ENCODE data around the gene ACBD6.

ACBD6 gene

GRCh38 chr1:180312926-180313325 lies 189.5 kb downstream of the ACBD6 start:
- Histone ChIP-seq H3K27ac (ENCODE audit: low read depth, low read length) (no peak overlapping the region), H3K4me3 (ENCODE audit: low read length) (no peak overlapping the region), H3K4me1 (ENCODE audit: control insufficient read depth, low read length) (no peaks in the 10 kb centered on the region), H3K79me2 (ENCODE audit: control insufficient read depth, low read length) (no peaks in the 10 kb centered on the region), H3K36me3 (ENCODE audit: control insufficient read depth, low read length) (peaks cover 3% of the 10 kb centered on the region; the same call in 1 of the 2 replicates), H3K9me3 (ENCODE audit: control insufficient read depth, insufficient read depth, low read length) (no peaks in the 10 kb centered on the region), H4K20me1 (ENCODE audit: control insufficient read depth, insufficient read depth, low read depth, low read length) (no peaks in the 10 kb centered on the region), H3K4me2 (ENCODE audit: low read length) (no peak overlapping the region), H3F3A (ENCODE audit: control insufficient read depth, insufficient read depth) (no peaks in the 10 kb centered on the region), H3K27me3 (ENCODE audit: control insufficient read depth, low read length) (no peaks in the 10 kb centered on the region), H3K9me2 (replicated peaks; ENCODE audit: control insufficient read depth, low read length) (no peaks in the 10 kb centered on the region)
- TF ChIP-seq EZH2phosphoT487 (IDR thresholded peaks at IDR 0.05; ENCODE audit: borderline replicate concordance, low read length) (no peak), CTCF (IDR thresholded peaks at IDR 0.05; ENCODE audit: low read depth, low read length, poor library complexity, severe bottlenecking) (no peak)

DNA sequence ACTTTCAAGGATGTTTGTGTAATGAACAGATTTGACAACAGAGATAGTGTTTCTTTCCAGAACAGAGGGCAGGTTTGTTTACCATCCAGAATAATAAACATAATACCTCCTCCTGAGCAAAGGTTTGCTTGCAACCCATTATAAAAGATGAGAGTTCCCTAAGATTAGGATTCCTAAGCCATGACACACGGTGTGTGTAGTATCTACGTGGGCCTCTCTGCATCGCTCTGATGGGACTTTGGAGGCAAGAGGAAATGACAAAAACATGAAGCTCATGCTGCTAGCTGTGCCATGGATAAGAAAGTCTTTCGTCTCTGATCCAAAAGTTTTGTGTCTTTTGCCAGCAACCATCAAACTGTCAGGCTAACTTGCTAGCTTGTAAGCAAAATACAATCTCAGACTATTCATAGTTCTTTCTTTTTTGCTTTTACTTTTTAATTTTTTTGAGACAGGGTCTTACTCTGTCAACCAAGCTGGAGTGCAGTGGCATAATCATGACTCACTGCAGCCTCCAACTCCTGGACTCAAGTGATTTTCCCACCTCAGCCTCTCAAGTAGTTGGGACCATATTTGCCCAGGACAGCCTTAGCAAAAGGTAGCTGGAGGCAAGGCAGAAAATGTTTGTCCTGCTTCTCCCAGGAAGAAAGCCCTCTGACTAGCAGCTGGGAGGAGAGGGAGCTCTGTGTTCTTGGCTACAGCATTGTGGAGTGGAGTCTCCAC lies 191.2 kb downstream of the ACBD6 start:
- Histone ChIP-seq H3K36me3 (ENCODE audit: control insufficient read depth, low read length) (peaks cover 3% of the 10 kb centered on the region; the same call in 1 of the 2 replicates), H3K9me2 (replicated peaks; ENCODE audit: control insufficient read depth, low read length) (no peaks in the 10 kb centered on the region), H3K79me2 (ENCODE audit: control insufficient read depth, low read length) (no peaks in the 10 kb centered on the region), H3K9me3 (ENCODE audit: control insufficient read depth, insufficient read depth, low read length) (no peaks in the 10 kb centered on the region; the same call in 1 of the 2 replicates), H3K4me3 (ENCODE audit: low read length) (no peak overlapping the region), H3K27me3 (ENCODE audit: control insufficient read depth, low read length) (no peaks in the 10 kb centered on the region), H3K27ac (ENCODE audit: low read depth, low read length) (no peak overlapping the region), H3F3A (ENCODE audit: control insufficient read depth, insufficient read depth) (no peaks in the 10 kb centered on the region), H3K4me1 (ENCODE audit: control insufficient read depth, low read length) (no peaks in the 10 kb centered on the region), H3K4me2 (ENCODE audit: low read length) (no peak overlapping the region), H4K20me1 (ENCODE audit: control insufficient read depth, insufficient read depth, low read depth, low read length) (no peaks in the 10 kb centered on the region)
- TF ChIP-seq EZH2phosphoT487 (IDR thresholded peaks at IDR 0.05; ENCODE audit: borderline replicate concordance, low read length) (no peak), CTCF (IDR thresholded peaks at IDR 0.05; ENCODE audit: low read depth, low read length, poor library complexity, severe bottlenecking) (no peak)

DNA sequence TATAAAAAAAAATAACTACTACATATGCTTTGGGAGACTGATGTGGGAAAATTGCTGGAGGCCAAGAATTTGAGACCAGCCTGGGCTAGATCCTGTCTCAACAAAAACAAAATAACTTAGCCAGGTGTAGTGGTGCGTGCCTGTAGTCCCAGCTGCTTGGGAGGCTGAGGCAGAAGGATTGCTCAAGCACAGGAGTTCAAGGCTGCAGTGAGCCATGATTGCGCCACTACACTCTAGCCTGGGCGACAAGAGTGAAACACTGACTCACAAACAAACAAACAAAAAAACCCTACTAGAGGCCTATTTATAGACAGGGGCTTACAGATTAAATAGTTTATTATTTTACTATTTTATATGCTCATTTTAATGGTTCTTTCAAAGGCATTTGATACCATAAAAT lies 192.3 kb downstream of the ACBD6 start:
- H3K4me2 ChIP-seq (ENCODE audit: low read length): no peak overlapping the region
- H3K79me2 ChIP-seq (ENCODE audit: control insufficient read depth, low read length): no peaks in the 10 kb centered on the region
- no peaks in the 10 kb centered on the region for H4K20me1 ChIP-seq (ENCODE audit: control insufficient read depth, insufficient read depth, low read depth, low read length)
- no peak overlapping the region for H3K27ac ChIP-seq (ENCODE audit: low read depth, low read length)
- no peaks in the 10 kb centered on the region for H3K4me1 ChIP-seq (ENCODE audit: control insufficient read depth, low read length)
- no peak for TF ChIP-seq EZH2phosphoT487 (IDR thresholded peaks at IDR 0.05; ENCODE audit: borderline replicate concordance, low read length)
- H3K4me3 ChIP-seq (ENCODE audit: low read length): no peak overlapping the region
- H3K27me3 ChIP-seq (ENCODE audit: control insufficient read depth, low read length): no peaks in the 10 kb centered on the region
- no peaks in the 10 kb centered on the region for H3F3A ChIP-seq (ENCODE audit: control insufficient read depth, insufficient read depth)
- H3K36me3 ChIP-seq (ENCODE audit: control insufficient read depth, low read length): peaks cover 3% of the 10 kb centered on the region; the same call in 1 of the 2 replicates
- H3K9me2 ChIP-seq (replicated peaks; ENCODE audit: control insufficient read depth, low read length): no peaks in the 10 kb centered on the region
- H3K9me3 ChIP-seq (ENCODE audit: control insufficient read depth, insufficient read depth, low read length): no peaks in the 10 kb centered on the region; the same call in 1 of the 2 replicates

DNA sequence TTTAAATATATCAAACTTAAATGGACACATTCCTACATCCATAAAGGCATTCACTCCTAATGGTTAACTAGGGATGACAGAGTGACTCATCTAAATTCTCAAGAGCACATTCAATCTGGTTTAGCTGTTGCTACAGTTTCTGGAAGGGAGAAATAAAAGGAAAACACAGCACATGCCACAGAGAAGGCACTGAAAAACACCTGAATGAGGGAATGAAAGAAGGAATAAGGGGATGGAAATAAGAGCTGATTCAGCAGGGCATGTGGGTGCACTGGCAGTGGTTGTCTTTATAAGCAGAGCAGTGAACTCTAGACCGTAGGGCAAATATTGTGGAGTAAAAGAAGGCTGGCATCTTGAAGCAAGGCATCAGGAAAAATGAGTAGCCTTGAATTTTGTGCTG lies 193.0 kb downstream of the ACBD6 start:
- Histone ChIP-seq H3K4me3 (ENCODE audit: low read length) (no peak overlapping the region), H3K36me3 (ENCODE audit: control insufficient read depth, low read length) (peaks cover 3% of the 10 kb centered on the region; the same call in 1 of the 2 replicates), H3K9me3 (ENCODE audit: control insufficient read depth, insufficient read depth, low read length) (no peaks in the 10 kb centered on the region; the same call in 1 of the 2 replicates), H3K4me2 (ENCODE audit: low read length) (no peak overlapping the region), H3K79me2 (ENCODE audit: control insufficient read depth, low read length) (no peaks in the 10 kb centered on the region), H3K27me3 (ENCODE audit: control insufficient read depth, low read length) (no peaks in the 10 kb centered on the region), H4K20me1 (ENCODE audit: control insufficient read depth, insufficient read depth, low read depth, low read length) (no peaks in the 10 kb centered on the region), H3K27ac (ENCODE audit: low read depth, low read length) (no peak overlapping the region), H3F3A (ENCODE audit: control insufficient read depth, insufficient read depth) (no peaks in the 10 kb centered on the region), H3K9me2 (replicated peaks; ENCODE audit: control insufficient read depth, low read length) (no peaks in the 10 kb centered on the region), H3K4me1 (ENCODE audit: control insufficient read depth, low read length) (no peaks in the 10 kb centered on the region)
- TF ChIP-seq CTCF (IDR thresholded peaks at IDR 0.05; ENCODE audit: low read depth, low read length, poor library complexity, severe bottlenecking) (no peak), EZH2phosphoT487 (IDR thresholded peaks at IDR 0.05; ENCODE audit: borderline replicate concordance, low read length) (no peak)

Measured in DOHH2 (cell line).